ENCODE results near the gene SLC49A4. TPM values are rescaled to one million over a fixed set of nuclear protein-coding genes. Genes with fewer than 3 reads are reported as not detected.

The SLC49A4 gene
- total RNA-seq, 1 donor from 2014 or later: 16.6 TPM

- TF ChIP-seq CTCF (conservative IDR thresholded peaks at IDR 0.05): no peak
- H3K4me3 Mint-ChIP-seq: no peak overlapping the region
These were observed 80.8 kb downstream of the SLC49A4 start for GRCh38 chr3:122875547-122876127.

DNA sequence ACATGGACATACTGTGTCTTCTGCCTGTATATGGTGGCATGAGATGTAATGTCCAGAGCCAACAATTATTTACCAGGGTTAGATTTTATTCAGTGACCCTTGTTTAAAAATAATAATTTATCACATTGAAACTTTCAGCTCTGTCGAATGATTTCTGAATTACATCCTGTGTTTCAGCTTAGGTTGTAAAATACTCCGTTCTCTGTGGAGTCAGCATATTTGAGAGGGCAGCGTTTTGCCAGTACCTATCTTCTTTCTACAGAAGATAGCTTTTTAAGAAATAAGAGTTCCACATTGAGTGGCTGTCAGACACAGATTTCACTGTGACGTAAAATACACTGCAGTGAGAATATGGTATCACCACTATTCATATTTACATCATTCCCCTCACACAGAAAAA is 85.3 kb downstream of the SLC49A4 start:
- no peak for DNase-seq (ENCODE audit: low read depth, low spot score)
- no peaks in the 10 kb centered on the region for H3K27me3 Mint-ChIP-seq (ENCODE audit: low read depth)
- H3K27ac Mint-ChIP-seq (ENCODE audit: unreplicated experiment): no peak overlapping the region
- TF ChIP-seq CTCF (conservative IDR thresholded peaks at IDR 0.05): no peak
- no peaks in the 10 kb centered on the region for H3K9me3 Mint-ChIP-seq
- H3K4me1 Mint-ChIP-seq: no peaks in the 10 kb centered on the region
- H3K4me3 Mint-ChIP-seq: no peak overlapping the region
- H3K36me3 Mint-ChIP-seq (ENCODE audit: low read depth): peaks cover 2% of the 10 kb centered on the region

More at GRCh38 chr3:122875547-122876127, 80.8 kb downstream of the SLC49A4 start:
- Mint-ChIP-seq H3K27ac (ENCODE audit: unreplicated experiment) (no peak overlapping the region), H3K4me1 (no peaks in the 10 kb centered on the region), H3K9me3 (no peaks in the 10 kb centered on the region), H3K36me3 (ENCODE audit: low read depth) (no peaks in the 10 kb centered on the region), H3K27me3 (ENCODE audit: low read depth) (no peaks in the 10 kb centered on the region)
- DNase-seq (ENCODE audit: low read depth, low spot score): no peak

- H3K9me3 Mint-ChIP-seq: no peaks in the 10 kb centered on the region
- no peaks in the 10 kb centered on the region for H3K27me3 Mint-ChIP-seq (ENCODE audit: low read depth)
- DNase-seq (ENCODE audit: low read depth, low spot score): no peak
- H3K27ac Mint-ChIP-seq (ENCODE audit: unreplicated experiment): no peak overlapping the region
- no peak for TF ChIP-seq CTCF (conservative IDR thresholded peaks at IDR 0.05)
- no peaks in the 10 kb centered on the region for H3K4me1 Mint-ChIP-seq
- H3K4me3 Mint-ChIP-seq: no peak overlapping the region
- peaks cover 2% of the 10 kb centered on the region for H3K36me3 Mint-ChIP-seq (ENCODE audit: low read depth)
These were observed 85.8 kb downstream of the SLC49A4 start for GRCh38 chr3:122880624-122881023.

- Mint-ChIP-seq H3K27ac (ENCODE audit: unreplicated experiment) (no peak overlapping the region), H3K4me1 (no peaks in the 10 kb centered on the region), H3K36me3 (ENCODE audit: low read depth) (peaks cover 2% of the 10 kb centered on the region), H3K27me3 (ENCODE audit: low read depth) (no peaks in the 10 kb centered on the region), H3K4me3 (no peak overlapping the region), H3K9me3 (no peaks in the 10 kb centered on the region)
- no peak for TF ChIP-seq CTCF (conservative IDR thresholded peaks at IDR 0.05)
- no peak for DNase-seq (ENCODE audit: low read depth, low spot score)
These were observed 87.6 kb downstream of the SLC49A4 start for GRCh38 chr3:122882361-122882947.

GRCh38 chr3:122886251-122886650 is 91.4 kb downstream of the SLC49A4 start:
- Mint-ChIP-seq H3K27me3 (ENCODE audit: low read depth) (no peaks in the 10 kb centered on the region), H3K36me3 (ENCODE audit: low read depth) (peaks cover 1% of the 10 kb centered on the region)

More at GRCh38 chr3:122886251-122886650, 91.4 kb downstream of the SLC49A4 start:
- no peak overlapping the region for H3K4me3 Mint-ChIP-seq
- TF ChIP-seq CTCF (conservative IDR thresholded peaks at IDR 0.05): no peak
- H3K4me1 Mint-ChIP-seq: peaks cover 5% of the 10 kb centered on the region
- H3K27ac Mint-ChIP-seq (ENCODE audit: unreplicated experiment): no peak overlapping the region
- H3K9me3 Mint-ChIP-seq: no peaks in the 10 kb centered on the region
- no peak for DNase-seq (ENCODE audit: low read depth, low spot score)

Data from neural crest cell (in vitro differentiated cells).